SK-MEL-5 (cell line): ENCODE data around the gene RNU6-1. TPM values are rescaled to one million over a fixed set of nuclear protein-coding genes. Genes with fewer than 3 reads are reported as not detected.
A peak's percentile ranks its signal among the peaks of the same experiment; 100 is the strongest.

Source experiments
- DNase-seq: peaks from one replicate; pipeline ENCODE4 v3.0.0-alpha.2; 2016; ENCODE audit warnings: low read depth, low spot score
- in situ Hi-C: cut with HindIII; loops from 2 replicates; pipeline ENCODE4 v1.10.0; 2016; ENCODE audit warnings: low sequenced_read_pairs, high pct_unique_total_duplicates, low pct_unique_long_range_greater_than_20kb
- total RNA-seq: library from RNA; depleted of rRNA; stranded (reverse); fragments of >200 nt; shearing (Covaris generic); gene quantifications from 2 replicates; pipeline ENCODE4 v1.2.3, GENCODE V29; 2014

The RNU6-1 gene
- total RNA-seq, 1 experiment from 2014 or later, result not detected

DNA sequence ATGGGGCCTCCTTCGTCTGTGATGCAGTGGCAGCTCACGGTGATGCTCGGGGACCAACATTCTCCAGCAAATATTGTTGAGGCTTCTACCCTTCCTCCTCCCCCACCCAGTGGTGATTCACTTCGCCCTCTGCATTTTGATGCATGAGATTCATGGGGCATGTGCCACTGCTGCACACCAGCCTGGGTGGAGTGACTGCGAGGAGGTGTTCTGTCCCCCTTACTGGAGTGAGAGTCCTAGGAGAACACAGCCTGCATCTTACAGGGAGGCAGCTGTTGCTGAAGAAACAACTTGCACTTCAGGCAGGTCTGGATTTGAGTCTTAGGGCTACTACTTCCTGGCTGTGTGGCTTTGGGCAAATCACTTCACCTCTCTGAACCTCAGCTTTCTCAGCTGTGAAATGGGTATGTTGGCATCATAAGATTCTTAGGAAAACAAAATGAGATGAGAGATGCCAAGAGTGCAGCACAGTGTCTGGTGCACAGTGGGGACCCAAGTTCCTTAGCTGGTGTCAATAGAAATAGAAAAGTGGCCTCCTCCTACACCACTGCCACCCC, 24.7 kb downstream of the RNU6-1 start:
- DNase-seq, result no peak
- in situ Hi-C loops, result no loop called here

DNA sequence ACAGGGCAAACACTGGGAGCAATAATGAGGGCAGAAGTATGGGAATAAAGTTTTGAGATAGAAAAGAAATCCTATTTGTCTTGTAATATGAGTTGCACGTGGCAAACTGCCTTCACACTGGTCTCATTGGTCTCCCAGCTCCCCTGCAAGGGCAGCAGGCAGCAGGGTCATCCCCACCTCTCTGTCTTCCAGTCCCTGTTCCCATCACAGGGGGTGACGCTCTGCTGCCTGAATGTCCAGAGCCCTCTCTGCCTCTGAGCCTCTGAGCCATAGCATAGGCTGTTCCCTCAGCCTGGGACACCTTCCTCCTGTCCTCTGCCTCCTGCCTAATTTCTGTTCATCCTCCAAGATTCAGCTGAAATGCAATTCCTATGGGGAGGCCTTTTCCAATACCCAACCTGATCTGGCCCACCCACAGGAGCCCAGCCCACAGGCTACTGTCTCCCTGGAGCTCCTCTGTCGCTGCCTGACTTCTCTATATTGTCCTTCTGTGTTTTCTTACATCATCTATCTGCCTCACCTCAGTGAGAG, 26.7 kb downstream of the RNU6-1 start:
- DNase-seq, result no peak
- in situ Hi-C loops, result no loop called here

DNA sequence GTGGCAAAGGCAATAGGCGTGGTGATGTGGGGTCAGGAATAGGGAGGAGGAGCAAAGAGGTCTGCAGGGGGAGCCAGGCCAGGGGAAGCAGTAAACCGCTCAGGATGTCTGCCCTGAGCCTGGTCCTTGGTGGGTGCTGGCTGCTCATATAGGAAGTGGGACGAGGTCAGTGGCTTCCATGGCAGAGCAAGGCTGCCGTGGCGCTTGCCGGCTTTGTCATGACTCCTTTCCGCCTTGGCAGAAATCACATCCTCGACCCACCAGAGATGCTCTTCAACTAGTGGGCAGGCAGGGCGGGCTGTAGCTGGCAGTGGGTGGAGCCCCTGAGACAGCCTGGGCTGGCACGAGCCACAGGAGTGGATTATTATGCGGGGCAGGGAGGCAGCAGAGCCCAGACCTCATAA, 27.6 kb downstream of the RNU6-1 start:
- in situ Hi-C loops, result no loop called here
- no peak for DNase-seq

DNA sequence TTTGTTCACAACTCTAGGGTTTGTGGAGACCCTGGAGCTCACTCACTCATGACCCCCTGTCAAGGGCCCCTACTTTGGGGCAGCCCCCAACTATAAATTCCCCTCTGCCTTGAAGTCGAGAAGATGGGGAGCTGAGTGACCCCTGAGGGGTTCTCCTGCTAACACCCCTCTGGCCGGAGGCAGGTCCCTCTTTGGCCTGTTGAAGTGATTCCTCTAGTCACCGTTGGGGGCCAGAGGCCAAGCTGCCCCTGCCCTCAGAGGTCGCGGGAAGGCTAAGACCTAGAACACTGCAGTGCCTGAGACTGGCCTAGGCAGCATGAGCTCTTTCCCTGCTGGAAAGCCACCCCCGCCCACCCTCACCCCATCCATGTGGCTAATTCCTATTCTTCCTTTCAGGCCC, 30.0 kb downstream of the RNU6-1 start:
- in situ Hi-C loops, result no loop called here
- DNase-seq, result no peak

DNA sequence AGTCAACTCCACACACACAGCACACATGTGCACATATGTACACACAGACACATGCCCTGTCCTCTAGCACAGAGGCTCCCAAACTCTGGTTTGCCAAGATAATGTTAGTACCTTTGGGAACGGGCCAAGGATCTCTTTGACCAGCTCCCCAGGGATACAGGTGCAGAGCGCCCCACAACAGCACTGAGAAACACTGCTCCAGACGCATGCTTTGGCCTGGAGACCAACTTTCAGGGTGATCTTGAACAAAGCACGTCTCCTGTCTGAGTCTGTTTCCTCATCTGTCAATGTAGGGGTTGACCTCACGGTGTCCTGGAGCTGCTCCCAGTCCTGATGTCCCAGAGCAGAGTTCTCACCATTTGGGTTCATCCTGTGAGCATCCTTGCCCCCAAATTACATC, 30.4 kb downstream of the RNU6-1 start:
- DNase-seq, result no peak
- in situ Hi-C loops, result no loop called here

DNA sequence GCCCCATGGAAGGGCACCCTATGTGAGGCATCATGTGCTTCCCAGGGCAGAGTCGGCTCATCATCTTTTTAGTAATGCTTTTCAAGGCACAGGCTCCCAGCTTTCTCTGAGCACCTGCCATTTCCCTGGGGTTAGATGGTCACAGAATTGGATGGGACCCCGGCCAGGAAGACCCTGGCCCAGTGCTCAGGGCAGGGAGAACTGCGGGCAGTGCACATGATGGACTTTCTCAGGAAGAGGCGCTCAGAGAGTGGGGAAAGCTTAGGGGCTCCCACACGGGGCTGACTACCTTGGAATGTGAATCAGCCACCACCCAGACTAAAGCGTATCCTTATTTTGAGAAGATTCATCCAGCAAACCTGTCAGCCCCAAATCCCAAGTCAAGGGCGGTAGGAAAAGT, 31.0 kb downstream of the RNU6-1 start:
- in situ Hi-C loops, result no loop called here
- no peak for DNase-seq

DNA sequence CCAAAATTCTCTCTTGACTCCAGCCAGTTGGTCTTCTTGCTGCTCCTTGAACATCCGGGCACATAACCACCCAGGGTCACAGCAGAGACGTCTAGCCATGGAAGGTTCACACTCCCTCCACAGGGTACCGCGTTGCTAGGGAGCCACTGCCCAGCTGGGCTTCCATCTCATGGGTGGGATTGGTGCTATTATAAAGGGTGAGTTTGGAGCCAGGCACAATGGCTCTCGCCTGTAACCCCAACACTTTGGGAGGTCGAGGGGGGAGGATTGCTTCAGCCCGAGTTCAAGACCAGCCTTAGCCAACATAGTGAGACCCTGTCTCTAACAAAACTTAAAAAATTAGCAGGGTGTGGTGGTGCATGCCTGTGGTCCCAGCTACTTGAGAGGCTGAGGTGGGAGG, 32.0 kb downstream of the RNU6-1 start:
- in situ Hi-C loops, result no loop called here
- no peak for DNase-seq

DNA sequence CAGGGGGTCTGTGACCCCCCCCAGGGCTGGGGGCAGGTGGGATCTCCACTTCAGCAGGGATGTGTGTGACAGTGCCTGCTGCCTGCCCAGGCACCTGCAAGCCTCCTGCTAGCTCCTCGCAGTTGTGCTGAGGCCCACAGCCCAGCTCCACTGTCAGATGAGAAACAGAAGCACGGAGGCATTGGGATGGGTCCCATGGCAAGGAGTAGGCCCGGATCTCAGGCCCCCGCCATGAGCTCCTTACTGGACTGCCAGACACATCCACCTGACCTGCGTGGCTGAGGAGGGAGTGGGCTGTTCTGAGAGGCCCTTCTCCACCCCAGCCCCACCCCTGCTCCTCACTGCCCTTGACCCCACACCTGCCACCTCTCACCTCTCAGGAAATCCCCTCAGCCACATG, 32.7 kb downstream of the RNU6-1 start:
- in situ Hi-C loops, result no loop called here

DNA sequence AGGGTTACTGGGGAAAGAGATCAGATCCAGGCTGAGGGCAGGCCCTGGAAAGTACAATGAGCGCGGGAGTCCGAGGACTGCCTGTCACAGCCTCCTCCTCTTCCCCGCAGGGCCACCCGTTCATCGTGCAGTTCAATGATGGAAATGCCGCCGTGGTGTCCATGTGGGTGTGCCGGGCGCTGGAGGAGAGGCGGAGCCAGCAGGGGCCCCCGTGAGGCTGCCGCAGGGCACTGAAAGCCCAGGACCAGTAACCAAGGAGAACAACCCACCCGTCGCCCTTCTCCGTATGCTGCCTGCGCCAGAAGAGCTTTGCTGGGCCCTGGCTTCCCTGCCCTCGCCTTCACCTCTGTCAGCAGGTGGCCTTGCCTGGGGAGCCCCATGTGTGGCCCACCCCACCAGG, 33.3 kb downstream of the RNU6-1 start:
- in situ Hi-C loops, result no loop called here
- no peak for DNase-seq

More for the DNA sequence above, 32.7 kb downstream of the RNU6-1 start:
- DNase-seq, result no peak

DNA sequence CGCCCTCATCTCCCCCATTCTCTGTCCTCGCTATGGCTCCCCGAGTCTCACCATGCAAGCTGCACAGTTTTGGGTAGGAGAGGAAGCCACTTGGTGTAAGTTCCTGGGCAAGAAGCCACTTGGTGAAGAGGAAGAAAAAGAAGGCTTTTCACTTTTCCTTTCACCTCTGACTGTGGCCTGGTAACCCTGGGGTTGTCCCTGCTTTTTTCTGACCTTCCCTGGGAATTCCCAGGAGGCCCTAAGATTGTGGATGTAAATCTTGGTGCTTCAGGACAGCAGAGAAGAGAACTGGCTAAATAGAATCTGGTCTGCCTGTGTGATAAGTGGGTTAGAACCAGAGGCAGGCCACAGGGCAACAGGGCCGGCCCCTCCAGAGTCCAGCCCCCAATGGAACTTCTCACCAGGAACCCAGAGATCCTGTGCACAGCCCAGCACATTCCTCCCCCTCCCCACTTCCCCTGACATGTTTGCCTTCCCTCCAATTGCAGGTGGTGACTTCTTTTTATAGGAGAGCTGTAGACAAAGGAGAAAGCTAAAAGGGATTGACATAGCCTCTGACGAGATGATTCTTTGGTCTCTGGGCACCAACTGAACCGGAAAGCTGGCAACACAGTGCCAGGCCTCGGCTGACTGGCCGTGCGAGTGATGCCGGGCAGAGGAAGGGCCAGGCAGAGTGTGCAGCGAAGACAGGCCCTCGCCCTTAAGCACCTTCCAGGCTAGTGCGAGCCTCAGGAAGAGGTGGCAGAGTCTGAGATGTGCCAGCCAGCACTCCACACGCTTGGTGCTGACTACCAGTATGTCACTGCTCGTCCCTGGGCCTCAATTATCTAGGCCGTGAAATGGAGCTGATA, 34.0 kb downstream of the RNU6-1 start:
- in situ Hi-C loops, result no loop called here
- DNase-seq, result no peak

DNA sequence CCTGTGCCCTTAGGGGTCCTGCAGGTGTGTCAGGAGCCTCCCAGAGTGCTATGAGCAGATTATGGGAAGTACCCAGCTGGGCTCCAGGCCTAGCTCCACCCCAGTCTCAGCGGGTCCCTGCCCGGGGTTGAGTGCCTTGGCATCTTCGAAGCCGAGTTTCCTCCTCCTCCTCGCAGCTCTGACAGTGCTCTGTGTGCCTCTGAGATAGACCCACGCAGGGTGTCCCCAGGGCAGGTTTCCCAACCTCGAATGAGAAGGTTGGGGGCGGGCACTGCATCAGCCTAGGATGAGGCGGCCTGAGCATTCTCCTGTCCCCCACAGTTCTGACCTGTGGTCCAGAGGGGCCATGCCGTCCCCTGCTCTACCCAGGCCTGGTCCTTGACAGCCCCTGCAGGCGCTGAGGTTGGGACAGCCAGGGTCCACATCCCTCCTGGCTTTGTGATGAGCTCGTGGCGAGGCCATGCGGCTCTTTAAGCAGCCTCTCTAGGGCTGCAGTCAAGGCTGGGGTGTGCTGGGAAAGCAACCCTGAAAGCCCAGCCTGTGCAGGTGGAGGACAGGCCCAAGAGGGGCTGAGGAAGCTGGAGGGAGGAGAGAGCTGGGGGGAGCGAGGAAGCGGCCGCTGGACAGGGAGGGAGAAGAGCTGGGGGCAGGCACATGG, 34.7 kb downstream of the RNU6-1 start:
- DNase-seq, result no peak
- in situ Hi-C loops, result no loop called here

DNA sequence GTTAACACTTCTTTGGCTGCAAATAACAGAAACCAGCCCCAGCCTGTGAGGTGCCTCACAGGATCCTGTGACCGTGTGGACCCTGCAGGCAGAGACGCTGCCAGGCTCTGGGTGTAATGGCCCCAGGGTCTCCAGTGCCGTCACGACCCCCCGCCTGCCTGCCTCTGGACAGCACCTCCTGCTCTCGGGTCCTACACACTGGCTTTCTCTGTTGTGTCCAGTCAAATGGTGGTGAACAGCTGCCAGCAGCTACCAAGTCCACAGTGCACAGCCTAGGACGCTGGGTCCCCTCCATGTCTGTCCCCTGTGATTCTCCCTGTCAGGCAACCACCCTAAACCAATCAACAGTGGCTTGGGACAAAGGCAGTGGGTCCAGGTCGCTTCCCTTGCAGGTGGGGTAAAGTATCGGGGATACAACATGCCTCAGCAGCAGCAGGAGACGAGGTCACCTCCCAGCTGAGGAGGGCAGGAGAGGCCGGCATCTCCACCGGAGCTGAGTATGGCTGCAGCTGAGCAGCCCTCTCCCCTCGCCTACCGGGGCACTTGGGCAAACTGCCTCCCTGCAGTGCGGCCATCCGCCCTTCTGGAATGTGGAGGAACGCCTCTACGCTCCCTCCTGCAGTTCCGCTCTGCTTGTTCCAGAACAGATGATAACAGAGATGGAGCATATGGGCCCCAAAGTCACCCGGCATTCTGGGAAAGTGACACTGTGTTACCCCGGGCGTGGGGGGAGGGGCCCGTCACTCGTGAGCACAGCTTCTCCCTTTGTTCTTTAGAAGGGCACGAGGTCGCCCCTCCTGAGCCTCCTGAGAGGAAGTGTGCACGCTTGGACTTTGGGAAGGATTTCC, 35.6 kb downstream of the RNU6-1 start:
- DNase-seq, result peak; percentile 45
- in situ Hi-C loops, result no loop called here

DNA sequence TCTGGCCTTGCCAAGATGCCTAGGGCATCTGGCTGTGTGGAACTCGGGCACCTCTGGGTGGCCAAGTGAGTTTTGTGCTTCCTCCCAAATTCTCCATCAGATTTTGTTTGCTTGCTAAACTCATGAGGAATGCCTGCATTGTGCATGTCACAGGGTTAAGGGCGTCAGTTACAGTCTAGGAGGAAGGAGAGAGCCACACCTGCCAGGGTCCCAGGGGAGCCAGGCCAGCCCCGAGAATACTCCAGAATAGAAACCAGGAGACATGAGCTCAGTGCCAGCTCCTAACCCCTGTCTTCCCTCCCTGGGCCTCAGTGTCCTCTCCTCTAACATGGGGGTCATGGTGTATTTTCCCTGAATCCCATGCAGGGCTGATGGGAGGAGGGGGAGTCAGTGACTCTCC, 36.5 kb downstream of the RNU6-1 start:
- DNase-seq, result peak; percentile 15
- in situ Hi-C loops, result no loop called here

DNA sequence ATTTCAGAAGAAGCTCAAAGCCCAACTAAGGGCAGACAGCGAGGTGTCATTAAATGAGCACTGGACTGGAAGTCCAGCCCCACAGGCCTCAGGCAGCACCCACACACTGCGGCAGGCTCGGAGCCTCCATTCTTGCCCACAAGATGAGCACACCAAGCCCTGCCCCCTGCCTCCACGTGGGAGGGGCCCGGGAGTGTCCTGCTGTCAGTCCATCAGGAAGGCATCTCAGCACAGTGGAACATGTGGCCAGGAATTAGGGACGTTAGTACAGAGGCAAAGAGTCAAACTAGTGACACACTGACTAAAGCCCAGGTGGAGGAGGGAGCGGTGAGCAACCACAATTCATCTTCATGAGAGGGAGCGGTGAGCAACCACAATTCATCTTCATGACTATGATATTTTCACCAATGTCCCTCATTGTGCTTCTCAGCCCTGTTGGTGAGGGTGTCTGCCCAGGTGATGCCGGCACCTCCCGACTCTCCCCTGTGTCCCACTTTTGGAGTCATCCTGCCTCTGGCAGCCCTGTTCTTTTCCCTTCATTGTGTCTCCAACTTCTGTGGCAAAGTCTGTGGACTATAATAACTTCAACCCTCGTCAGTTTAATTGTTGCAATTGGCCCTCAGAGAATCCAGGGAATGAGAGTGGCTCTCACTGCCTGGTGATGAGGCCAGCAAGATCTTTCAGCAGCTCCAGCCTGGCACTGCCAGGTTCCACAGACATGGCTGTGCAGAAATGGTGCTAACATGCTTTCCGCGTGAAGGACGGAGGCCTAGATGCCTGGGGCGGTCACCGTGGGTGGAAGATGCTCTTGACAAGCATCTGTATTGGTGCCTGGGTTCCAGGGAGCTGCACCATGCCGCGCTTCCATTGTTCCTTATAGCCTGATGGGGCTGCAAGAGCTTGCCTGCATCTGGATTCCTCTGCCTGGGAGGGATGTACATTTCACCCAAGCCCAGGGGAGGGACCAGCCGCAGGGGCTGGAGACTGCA, 37.6 kb downstream of the RNU6-1 start:
- no peak for DNase-seq
- in situ Hi-C loops, result no loop called here

DNA sequence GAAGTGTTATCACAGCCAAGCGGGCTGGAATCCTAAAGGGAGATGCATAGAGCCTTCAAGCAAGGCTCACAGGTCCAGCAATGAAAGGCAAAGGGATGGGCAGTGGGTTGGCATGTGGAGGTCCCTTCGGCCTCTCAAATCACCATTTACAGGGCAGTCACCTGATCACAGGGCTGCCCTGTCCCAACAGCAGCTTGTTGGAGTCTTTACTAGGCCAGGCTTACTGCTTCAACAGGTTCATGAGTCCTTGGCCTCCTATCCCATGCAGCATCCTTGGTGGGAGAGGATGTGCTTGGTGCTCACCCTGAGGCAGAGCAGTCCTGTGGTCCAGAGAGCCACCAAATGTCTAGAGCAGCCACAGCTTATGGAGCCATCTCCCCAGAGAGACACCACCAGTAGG, 38.7 kb downstream of the RNU6-1 start:
- no peak for DNase-seq
- in situ Hi-C loops, result no loop called here

DNA sequence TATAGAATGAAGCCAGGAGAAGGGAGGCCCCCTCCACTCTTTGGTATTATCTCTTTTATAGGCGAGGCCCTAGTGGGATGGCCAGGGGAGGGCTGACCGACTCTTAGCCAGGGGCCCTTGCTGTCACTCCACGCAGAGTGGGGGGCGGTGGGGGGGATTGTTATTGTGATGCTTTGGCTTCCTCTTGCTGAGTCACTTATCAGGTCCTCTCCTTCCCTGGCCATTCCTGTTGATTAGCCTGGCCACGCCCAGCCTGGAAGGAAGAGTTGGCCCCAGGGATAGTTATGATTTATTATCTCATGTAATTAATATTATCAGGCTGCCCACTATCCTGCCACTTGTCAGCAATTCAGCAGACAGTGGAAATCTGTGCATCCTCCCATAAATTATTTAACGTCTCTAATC, 40.0 kb downstream of the RNU6-1 start:
- in situ Hi-C loops, result no loop called here
- no peak for DNase-seq
